GM12865 (cell line): ENCODE data around the gene BSND.

ENCODE experiments used
- DNase-seq: peaks from one replicate; pipeline ENCODE4 v3.0.0; 2010; ENCODE audit warnings: low read depth
- H3K4me3 ChIP-seq: 2 replicates; pipeline ENCODE4 v1.5.1; 2011; ENCODE audit warnings: mild to moderate bottlenecking, low read depth, low read length, control low read depth
- CTCF ChIP-seq: IDR thresholded peaks from 2 replicates; pipeline ENCODE4 v1.5.1; 2011; ENCODE audit warnings: low read length, control low read depth, low read depth, inconsistent platforms; ENCODE audit not compliant: insufficient read depth; ENCODE audit errors: missing control alignments

BSND gene

DNA sequence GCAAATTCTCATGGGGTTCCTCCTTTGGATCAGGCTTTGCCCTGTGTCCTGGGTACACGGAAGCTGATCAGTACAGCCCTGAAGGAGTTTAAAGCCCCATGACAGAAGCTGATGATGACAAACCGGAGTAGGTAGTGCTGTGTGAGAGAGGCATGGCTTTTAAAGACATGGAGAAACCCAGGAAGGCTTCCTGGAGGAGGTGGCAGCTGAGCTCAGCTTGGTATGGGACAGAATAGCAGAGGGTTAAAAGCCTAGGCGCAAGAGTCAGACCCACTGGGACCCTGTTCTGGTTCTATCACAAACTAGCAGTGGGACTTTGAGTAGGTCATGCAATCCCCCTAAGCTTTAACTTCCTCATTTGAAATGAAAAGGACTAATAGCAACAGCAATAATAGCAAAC, 12.2 kb upstream of the BSND start:
- DNase-seq = no peak
- no peak for TF ChIP-seq CTCF

GRCh38 chr1:54987427-54987826, 11.3 kb upstream of the BSND start:
- no peak for TF ChIP-seq CTCF
- no peak overlapping the region for H3K4me3 ChIP-seq
- DNase-seq = no peak

More for the DNA sequence above, 12.2 kb upstream of the BSND start:
- H3K4me3 ChIP-seq = no peak overlapping the region

DNA sequence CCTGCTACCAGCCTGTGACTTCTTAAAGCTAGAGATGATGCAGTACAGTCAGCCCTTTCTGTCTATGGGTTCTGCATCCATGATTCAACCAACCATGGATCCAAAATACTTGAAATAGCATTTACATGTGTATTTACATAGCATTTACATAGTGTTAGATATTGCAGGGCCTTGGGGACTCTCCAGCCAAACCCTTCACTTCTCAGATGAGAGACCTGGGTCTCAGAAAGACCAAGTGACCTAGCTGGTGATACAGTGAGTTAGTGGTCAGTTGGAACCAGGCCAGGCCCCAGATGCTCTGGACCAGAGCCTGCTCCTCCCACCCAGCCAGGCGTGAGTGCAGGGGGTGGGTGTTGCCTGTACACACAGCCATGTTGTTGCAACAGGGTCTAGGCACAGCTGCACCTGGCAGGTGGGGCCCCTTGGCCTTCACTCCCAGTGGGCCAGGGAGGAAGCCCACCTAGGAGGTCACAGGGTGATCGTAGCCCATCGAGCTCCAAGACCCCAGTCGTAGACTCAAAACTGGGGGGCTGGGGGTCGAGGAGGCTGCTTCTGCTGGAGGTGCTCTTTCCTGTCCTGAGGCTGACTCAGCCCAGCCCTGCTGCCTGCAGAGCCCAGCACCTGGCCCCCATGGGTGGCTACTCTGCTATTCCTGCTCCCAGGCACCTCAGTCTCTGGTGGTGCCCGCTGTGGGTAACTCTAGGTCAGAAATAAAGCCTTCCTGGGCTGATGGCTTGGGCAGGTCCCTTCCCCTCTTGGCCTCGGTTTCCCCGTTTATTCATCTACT, 10.6 kb upstream of the BSND start:
- H3K4me3 ChIP-seq = no peak overlapping the region
- no peak for TF ChIP-seq CTCF
- DNase-seq = no peak

GRCh38 chr1:54988975-54989374, 9.8 kb upstream of the BSND start:
- TF ChIP-seq CTCF = no peak
- no peak for DNase-seq
- no peak overlapping the region for H3K4me3 ChIP-seq

DNA sequence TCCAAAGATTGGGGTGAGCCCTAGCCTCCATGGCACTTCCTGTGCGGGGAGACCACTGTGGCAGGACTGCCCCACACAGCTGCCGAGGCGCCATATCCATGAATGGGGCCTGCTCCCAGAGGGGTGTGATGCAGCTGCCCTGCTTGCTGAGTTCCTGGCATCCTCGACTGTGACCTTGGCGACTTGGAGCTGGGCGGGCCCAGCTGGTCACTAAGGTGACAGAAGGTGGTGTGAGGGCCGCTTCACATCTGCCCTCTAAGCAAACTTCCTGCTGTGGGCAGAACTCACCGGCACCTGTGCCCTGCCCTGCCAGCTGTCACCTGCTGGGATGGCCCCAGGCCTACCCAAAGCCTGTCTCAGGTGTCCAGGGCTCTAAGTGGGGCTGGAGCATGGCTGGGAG, 9.3 kb upstream of the BSND start:
- DNase-seq = no peak
- no peak for TF ChIP-seq CTCF

GRCh38 chr1:54989968-54990810, 8.5 kb upstream of the BSND start:
- H3K4me3 ChIP-seq = no peak overlapping the region
- no peak for TF ChIP-seq CTCF
- no peak for DNase-seq

More for the DNA sequence above, 9.3 kb upstream of the BSND start:
- H3K4me3 ChIP-seq = no peak overlapping the region
